CD4-positive, alpha-beta T cell treated with Interleukin-15 for 4 hours (primary cell): ENCODE measurements around the gene SMG6.

Experiments used
- DNase-seq: peaks from one replicate; pipeline ENCODE4 v3.0.0-alpha.2; 2020; ENCODE audit warnings: low spot score

The SMG6 gene

GRCh38 chr17:2076087-2076984 is 227.2 kb downstream of the SMG6 start:
- no peak for DNase-seq

GRCh38 chr17:2075336-2076086 is 228.1 kb downstream of the SMG6 start:
- no peak for DNase-seq

- DNase-seq = no peak
These were observed 228.7 kb downstream of the SMG6 start for GRCh38 chr17:2074919-2075318.

GRCh38 chr17:2071455-2072281 is 231.9 kb downstream of the SMG6 start:
- DNase-seq = no peak

GRCh38 chr17:2071024-2071385 is 232.6 kb downstream of the SMG6 start:
- no peak for DNase-seq

- DNase-seq = peak; percentile 38
These were observed 233.2 kb downstream of the SMG6 start for GRCh38 chr17:2070241-2071023.

GRCh38 chr17:2068519-2069051 is 235.0 kb downstream of the SMG6 start:
- no peak for DNase-seq

- no peak for DNase-seq
These were observed 235.5 kb downstream of the SMG6 start for GRCh38 chr17:2068031-2068518.

GRCh38 chr17:2067608-2068024 is 236.0 kb downstream of the SMG6 start:
- no peak for DNase-seq

- no peak for DNase-seq
These were observed 236.5 kb downstream of the SMG6 start for GRCh38 chr17:2067048-2067561.

GRCh38 chr17:2065949-2066400 is 237.6 kb downstream of the SMG6 start:
- no peak for DNase-seq

- DNase-seq = peak; percentile 38
These were observed 238.4 kb downstream of the SMG6 start for GRCh38 chr17:2064980-2065785.

- no peak for DNase-seq
These were observed 239.0 kb downstream of the SMG6 start for GRCh38 chr17:2064520-2064971.

GRCh38 chr17:2064147-2064489 is 239.5 kb downstream of the SMG6 start:
- DNase-seq = no peak

GRCh38 chr17:2063261-2064146 is 240.1 kb downstream of the SMG6 start:
- no peak for DNase-seq

GRCh38 chr17:2062571-2063183 is 240.9 kb downstream of the SMG6 start:
- DNase-seq = no peak

- no peak for DNase-seq
These were observed 242.1 kb downstream of the SMG6 start for GRCh38 chr17:2061441-2061958.
